K562 (cell line): ENCODE measurements around the gene ABCA4. TPM values are rescaled to one million over a fixed set of nuclear protein-coding genes. Genes with fewer than 3 reads are reported as not detected.

Experiments
- ATAC-seq: fragments of 200-7000 bp; cut with Tn5 transposase; 3 replicates; pipeline ENCODE4 v1.9.1; 2020; ENCODE audit warnings: moderate library complexity
- BruUV-seq: library from RNA; stranded (reverse); fragments of 400-500 nt; replicated peaks from 2 replicates; lab custom pipeline; 2021; lab: Mats Ljungman, UMichigan
- CTCF ChIA-PET: fragments of 300-600 bp; formaldehyde crosslinking; extraction: SDS; loops from one replicate; lab custom pipeline; 2021; ENCODE audit warnings: low intra/inter-chr PET ratio; lab: Yijun Ruan, JAX
- POLR2A ChIA-PET: fragments of 300-600, 350-650 bp; sonication (Branson Sonifier 250); formaldehyde crosslinking; extraction: SDS; loops from one replicate; lab custom pipeline; 2021; ENCODE audit warnings: antibody characterized with exemption, inconsistent platforms; lab: Yijun Ruan, JAX
- DNase-seq, 4 experiments: peaks; one replicate each; pipeline versions ENCODE4 v3.0.0 to v3.0.0-alpha.2; 2011 to 2018; ENCODE audit warnings: low spot score in 3 of 4, mixed read lengths in 3 of 4; ENCODE audit errors: extremely low read depth in 1 of 4
- FAIRE-seq: peaks from 2 replicates; lab custom pipeline; 2011; peaks lifted over from hg19 to GRCh38; lab: Jason Lieb, UNC
- H2AFZ ChIP-seq: 2 replicates; pipeline ENCODE4 v1.6.0; 2011; ENCODE audit warnings: low read depth, low read length, control low read depth, inconsistent platforms
- H3K27ac ChIP-seq: fragments of 200-600 bp; 3 replicates; pipeline ENCODE4 v1.8.0; 2011; ENCODE audit warnings: low read depth, mild to moderate bottlenecking, control low read depth, inconsistent platforms, low read length, moderate library complexity, mixed read lengths; ENCODE audit errors: extremely low read depth
- H3K27me3 ChIP-seq, 2 experiments: fragments of 300-600 bp in 1 of 2; 2 replicates in 1 of 2; 3 replicates in 1 of 2; pipeline versions ENCODE4 v1.6.0 to v1.8.0; 2011; ENCODE audit warnings: inconsistent platforms in 2 of 2, low read length in 2 of 2, mild to moderate bottlenecking in 1 of 2, mixed read lengths in 1 of 2, moderate library complexity in 1 of 2; ENCODE audit not compliant: control insufficient read depth in 2 of 2, insufficient read depth in 2 of 2
- H3K36me3 ChIP-seq: fragments of 300-600 bp; 3 replicates; pipeline ENCODE4 v1.8.0; 2011; ENCODE audit warnings: mild to moderate bottlenecking, low read length, inconsistent platforms; ENCODE audit not compliant: control insufficient read depth, insufficient read depth
- H3K4me1 ChIP-seq, 2 experiments: fragments of 200-600 bp in 1 of 2; replicated peaks in 1 of 2; 2 replicates in 1 of 2; 3 replicates in 1 of 2; pipeline versions ENCODE4 v1.5.1 to v1.8.0; 2011; ENCODE audit warnings: inconsistent platforms in 2 of 2, low read length in 2 of 2, mild to moderate bottlenecking in 1 of 2, mixed read lengths in 1 of 2, moderate library complexity in 1 of 2; ENCODE audit not compliant: control insufficient read depth in 2 of 2, insufficient read depth in 2 of 2
- H3K4me2 ChIP-seq: 2 replicates; pipeline ENCODE4 v1.6.1; 2011; ENCODE audit warnings: low read length, control low read depth, inconsistent platforms, mixed read lengths; ENCODE audit not compliant: insufficient read depth
- H3K4me3 ChIP-seq: fragments of 200-600 bp; sonication (generic), shearing (Covaris generic); 2 replicates; pipeline ENCODE4 v1.5.1; 2016; ENCODE audit warnings: control low read depth, inconsistent platforms
- H3K79me2 ChIP-seq: fragments of 200-600 bp; 3 replicates; pipeline ENCODE4 v1.8.0; 2011; ENCODE audit warnings: low read length, inconsistent platforms; ENCODE audit not compliant: control insufficient read depth, insufficient read depth
- H3K9ac ChIP-seq, 2 experiments: 2 replicates each; pipeline versions ENCODE4 v1.6.0 to v1.6.1; 2011; ENCODE audit warnings: low read depth in 2 of 2, low read length in 2 of 2, control low read depth in 1 of 2, inconsistent platforms in 1 of 2, mild to moderate bottlenecking in 1 of 2, mixed read lengths in 1 of 2; ENCODE audit not compliant: insufficient read depth in 1 of 2
- H3K9me1 ChIP-seq: one replicate; pipeline ENCODE4 v1.6.0; 2011; ENCODE audit warnings: inconsistent platforms, mild to moderate bottlenecking, low read length, moderate library complexity; ENCODE audit not compliant: control insufficient read depth, insufficient read depth
- H3K9me3 ChIP-seq: replicated peaks from 2 replicates; pipeline ENCODE4 v1.5.1; 2011; ENCODE audit warnings: low read depth, low read length, inconsistent platforms; ENCODE audit not compliant: control insufficient read depth, insufficient read depth
- H4K20me1 ChIP-seq: replicated peaks from 2 replicates; pipeline ENCODE4 v1.6.1; 2011; ENCODE audit warnings: low read length, inconsistent platforms, mixed read lengths; ENCODE audit not compliant: control insufficient read depth, insufficient read depth
- C11orf30 ChIP-seq: fragments of 450-650 bp; IDR thresholded peaks from 2 replicates; pipeline ENCODE4 v1.6.1; 2016; ENCODE audit warnings: low read depth, mild to moderate bottlenecking
- CBX1 ChIP-seq: sonication (generic); IDR thresholded peaks from 2 replicates; pipeline ENCODE4 v1.6.1; 2016; ENCODE audit warnings: antibody characterized with exemption, low read depth, mild to moderate bottlenecking
- CEBPB ChIP-seq: fragments of 450-650 bp; IDR thresholded peaks from 2 replicates; pipeline ENCODE4 v1.6.1; 2016; ENCODE audit warnings: missing genetic modification characterization, missing compliant biosample characterization
- CEBPG ChIP-seq, 3 experiments: fragments of 200-800 bp in 1 of 3; sonication (Bioruptor generic) in 1 of 3; sonication (generic) in 1 of 3; formaldehyde crosslinking in 1 of 3; IDR thresholded peaks in 2 of 3; conservative IDR thresholded peaks in 1 of 3; 2 replicates each; pipeline versions ENCODE4 v1.6.1 to v1.8.0; 2016 to 2022; ENCODE audit warnings: missing compliant biosample characterization in 2 of 3, missing genetic modification characterization in 2 of 3, mild to moderate bottlenecking in 1 of 3, missing genetic modification reagents in 1 of 3
- FIP1L1 ChIP-seq: fragments of 200-400 bp; formaldehyde crosslinking; IDR thresholded peaks from 2 replicates; pipeline ENCODE4 v1.6.1; 2018; ENCODE audit warnings: mild to moderate bottlenecking, low read depth, low read length; ENCODE audit not compliant: poor library complexity, severe bottlenecking
- FOSL1 ChIP-seq: fragments of 200-800 bp; sonication (Bioruptor generic); conservative IDR thresholded peaks from 2 replicates; pipeline ENCODE4 v1.6.1; 2016; ENCODE audit warnings: missing genetic modification characterization, missing compliant biosample characterization
- HMG20A ChIP-seq: fragments of 450-650 bp; formaldehyde crosslinking; conservative IDR thresholded peaks from 2 replicates; pipeline ENCODE4 v1.4.0; 2020; ENCODE audit warnings: mild to moderate bottlenecking, mixed read lengths
- MAFG ChIP-seq: fragments of 450-650 bp; conservative IDR thresholded peaks from 2 replicates; pipeline ENCODE4 v1.6.1; 2016; ENCODE audit warnings: missing genetic modification characterization, missing compliant biosample characterization
- MEF2D ChIP-seq: conservative IDR thresholded peaks from 2 replicates; pipeline ENCODE4 v1.6.1; 2016; ENCODE audit warnings: low read depth, missing genetic modification characterization, missing compliant biosample characterization
- ZNF316 ChIP-seq: fragments of 450-650 bp; IDR thresholded peaks from 2 replicates; pipeline ENCODE4 v1.6.1; 2016
- WGBS: fragments of 100-300 bp; shearing (Covaris generic); methylation state at CpG from one replicate; pipeline ENCODE4 v1.1.6; 2016; ENCODE audit warnings: low coverage, mixed read lengths; ENCODE audit not compliant: insufficient coverage; ENCODE audit errors: missing lambda C conversion rate; 5-methylcytosine and 5-hydroxymethylcytosine counted together
- in situ Hi-C: fragments of 300-500 bp; cut with MboI; formaldehyde crosslinking; loops from 4 replicates; pipeline ENCODE4 v1.15.0; 2018; ENCODE audit warnings: inconsistent platforms, mixed read lengths
- intact Hi-C: fragments of 100-400 bp; cut with micrococcal nuclease; formaldehyde crosslinking; loops from 2 replicates; pipeline ENCODE4 v1.14.2; 2022
- polyA plus RNA-seq, 8 experiments: library from polyadenylated mRNA; depleted of rRNA in 4 of 8; stranded (reverse) in 5 of 8; unstranded in 3 of 8; fragments of >200 nt; fragmentation: Nextera tagmentation in 2 of 8; fragmentation: Illumina TruSeq in 1 of 8; extraction: Ambion mirVana in 2 of 8; extraction: Trizol in 1 of 8; gene quantifications; 2 replicates each; pipeline versions ENCODE4 v1.2.1 to v1.2.3, GENCODE V29; 2011 to 2014; ENCODE audit warnings: inconsistent platforms in 1 of 8, missing spikeins in 1 of 8
- total RNA-seq, 7 experiments: library from RNA; depleted of rRNA in 6 of 7; stranded (reverse); fragments of >200 nt in 6 of 7; fragmentation: Illumina TruSeq in 2 of 7; extraction: Trizol in 2 of 7; gene quantifications; 2 replicates each; pipeline versions ENCODE4 v1.2.1 to v1.2.3, GENCODE V29; 2011 to 2021; ENCODE audit warnings: low replicate concordance in 1 of 7
- TF ChIP-seq, protein P1 (sequence below): fragments of 450-650 bp; IDR thresholded peaks from 2 replicates; pipeline ENCODE4 v1.6.1; 2014; ENCODE audit warnings: low read depth, mild to moderate bottlenecking, moderate library complexity, borderline replicate concordance

Gene ABCA4
- total and polyA plus RNA-seq, 9 of the 15 experiments (the other 6 are each of a cell fraction or from before 2014, with no cell fraction given): 0.01 to 0.04 TPM; not detected in 7

DNA sequence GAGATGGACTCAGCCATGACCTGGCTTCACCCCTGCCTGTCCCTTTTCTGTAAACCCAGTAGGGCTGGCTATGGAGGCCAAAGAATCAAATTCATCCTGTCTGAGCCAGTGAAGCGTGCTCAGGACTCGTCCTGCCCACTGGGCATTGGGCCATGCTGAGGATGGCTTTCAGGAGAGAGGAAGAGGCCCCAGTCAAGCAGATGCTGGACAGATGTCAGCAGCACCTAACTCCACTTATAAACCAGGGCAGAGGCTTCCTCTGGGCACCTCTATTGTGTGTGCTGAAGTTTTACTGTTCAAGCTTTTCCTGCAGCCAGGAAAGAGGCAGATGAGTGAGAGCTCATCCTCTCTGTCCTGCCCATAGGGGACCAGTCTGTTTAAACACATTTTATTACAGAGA is 114.3 kb downstream of the ABCA4 start:
- Histone ChIP-seq H3K4me2 (no peak overlapping the region), H3K9me3 (no peaks in the 10 kb centered on the region), H3K4me3 (no peak overlapping the region), H2AFZ (no peak overlapping the region), H3K9ac (no peak overlapping the region), H4K20me1 (0 out of 2 replicates have a peak, but pooled peaks cover 3% of the 10 kb centered on the region), H3K9me1 (no peaks in the 10 kb centered on the region), H3K36me3 (no peaks in the 10 kb centered on the region), H3K4me1 (0 out of 5 replicates have a peak, but pooled peaks cover 0 to 2% of the 10 kb centered on the region in 2 experiments), H3K79me2 (no peaks in the 10 kb centered on the region), H3K27me3 (peaks cover 0 to 15% of the 10 kb centered on the region in 2 experiments; a peak in 3 of 5 replicates), H3K27ac (no peak overlapping the region)
- TF ChIP-seq, protein P1, sequence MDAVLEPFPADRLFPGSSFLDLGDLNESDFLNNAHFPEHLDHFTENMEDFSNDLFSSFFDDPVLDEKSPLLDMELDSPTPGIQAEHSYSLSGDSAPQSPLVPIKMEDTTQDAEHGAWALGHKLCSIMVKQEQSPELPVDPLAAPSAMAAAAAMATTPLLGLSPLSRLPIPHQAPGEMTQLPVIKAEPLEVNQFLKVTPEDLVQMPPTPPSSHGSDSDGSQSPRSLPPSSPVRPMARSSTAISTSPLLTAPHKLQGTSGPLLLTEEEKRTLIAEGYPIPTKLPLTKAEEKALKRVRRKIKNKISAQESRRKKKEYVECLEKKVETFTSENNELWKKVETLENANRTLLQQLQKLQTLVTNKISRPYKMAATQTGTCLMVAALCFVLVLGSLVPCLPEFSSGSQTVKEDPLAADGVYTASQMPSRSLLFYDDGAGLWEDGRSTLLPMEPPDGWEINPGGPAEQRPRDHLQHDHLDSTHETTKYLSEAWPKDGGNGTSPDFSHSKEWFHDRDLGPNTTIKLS: no peak
- TF ChIP-seq MEF2D (tag): no peak
- TF ChIP-seq HMG20A: no peak
- in situ Hi-C loops (no loop called here), intact Hi-C loops (no loop called here)
- 0% methylated on average over 2 of the region's 2 CpGs for WGBS
- DNase-seq (no peak), ATAC-seq (no peak), FAIRE-seq (no peak)
- ChIA-PET POLR2A (no interaction called here), CTCF (no interaction called here)
- BruUV-seq: no TSS peak

DNA sequence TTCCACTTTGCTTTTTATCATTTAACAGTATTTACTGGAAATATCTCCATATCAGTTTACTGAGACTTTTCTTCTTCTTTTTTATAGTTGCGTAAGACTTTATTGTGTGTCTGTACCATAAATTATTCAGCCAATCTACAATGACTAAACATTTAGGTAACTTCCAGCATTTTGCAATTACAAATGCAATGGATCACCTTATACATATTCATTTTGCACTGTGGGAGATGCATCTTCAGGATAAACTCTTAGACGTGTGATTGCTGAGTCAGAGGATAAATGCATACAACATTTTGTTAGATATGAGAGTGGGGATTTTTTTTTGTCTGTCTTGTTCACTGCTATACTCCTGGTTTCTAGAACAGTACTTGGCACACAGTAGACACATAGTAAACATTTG is 116.0 kb downstream of the ABCA4 start:
- no peaks in the 10 kb centered on the region for H3K9me1 ChIP-seq
- DNase-seq (no peak), ATAC-seq (no peak), FAIRE-seq (no peak)
- H3K27ac ChIP-seq: no peak overlapping the region
- in situ Hi-C loops (no loop called here), intact Hi-C loops (no loop called here)
- H3K79me2 ChIP-seq: no peaks in the 10 kb centered on the region
- POLR2A ChIA-PET: no interaction called here
- H2AFZ ChIP-seq: no peak overlapping the region
- H3K27me3 ChIP-seq: peaks cover 2 to 26% of the 10 kb centered on the region in 2 experiments; a peak in 3 of 5 replicates
- no peaks in the 10 kb centered on the region for H3K36me3 ChIP-seq
- no TSS peak for BruUV-seq
- CTCF ChIA-PET: no interaction called here
- H3K4me2 ChIP-seq: no peak overlapping the region
- H3K9me3 ChIP-seq: no peaks in the 10 kb centered on the region
- WGBS: 0% methylated on average over 2 of the region's 2 CpGs
- TF ChIP-seq FOSL1 (tag): peak; percentile 45; the same call in 1 of the 2 replicates
- TF ChIP-seq CEBPG (CRISPR knock-in tag; IDR thresholded peaks at IDR 0.05): no peak
- TF ChIP-seq CEBPG (tag; conservative IDR thresholded peaks at IDR 0.05 in 1 of 2, IDR thresholded peaks at IDR 0.05 in 1 of 2): peak; percentile 51 to 83; a peak in 3 of 4 replicates
- no peak for TF ChIP-seq FIP1L1
- no peak for TF ChIP-seq CBX1
- peak; percentile 50; the same call in 1 of the 2 replicates for TF ChIP-seq C11orf30
- peak; percentile 79 for TF ChIP-seq MAFG (tag)
- peak; percentile 45 for TF ChIP-seq ZNF316
- TF ChIP-seq CEBPB (tag): peak; percentile 67
- no peak overlapping the region for H3K9ac ChIP-seq
- no peak overlapping the region for H3K4me3 ChIP-seq
- H3K4me1 ChIP-seq: peaks cover 4 to 5% of the 10 kb centered on the region in 2 experiments; a peak in 2 of 5 replicates
- peaks cover 3% of the 10 kb centered on the region; the same call in 1 of the 2 replicates for H4K20me1 ChIP-seq
